GM21786 (cell line): ENCODE results near the gene TTLL5.

Experiments used
- ATAC-seq: cut with Tn5 transposase; IDR thresholded peaks from one replicate; pipeline ENCODE4 v1.9.1; 2021; ENCODE audit not compliant: unreplicated experiment

The TTLL5 gene

GRCh38 chr14:75660630-75661498 lies at the start of gene TTLL5, which contains the start of gene ERG28:
Gene TTLL5 (plus strand): TSS chr14:75661246. CDS start chr14:75663150, 1,904 bp downstream.
Gene ERG28 (minus strand): TSS chr14:75660876. CDS start chr14:75657502, 3,374 bp downstream.
- peak; percentile 96 for ATAC-seq

GRCh38 chr14:75612157-75612556 lies 48.9 kb upstream of the TTLL5 start:
- no peak for ATAC-seq

- no peak for ATAC-seq
Observed at GRCh38 chr14:75614179-75614578, 46.9 kb upstream of the TTLL5 start.

- no peak for ATAC-seq
Observed at GRCh38 chr14:75615200-75615599, 45.8 kb upstream of the TTLL5 start.

GRCh38 chr14:75619548-75619947 lies 41.5 kb upstream of the TTLL5 start:
- no peak for ATAC-seq

- no peak for ATAC-seq
Observed at GRCh38 chr14:75625034-75625433, 36.0 kb upstream of the TTLL5 start.

GRCh38 chr14:75626396-75626795 lies 34.6 kb upstream of the TTLL5 start:
- no peak for ATAC-seq

- ATAC-seq: no peak
Observed at GRCh38 chr14:75626863-75627262, 34.2 kb upstream of the TTLL5 start.

GRCh38 chr14:75627406-75627805 lies 33.6 kb upstream of the TTLL5 start:
- ATAC-seq: no peak

GRCh38 chr14:75628816-75629215 lies 32.2 kb upstream of the TTLL5 start:
- ATAC-seq: no peak

- no peak for ATAC-seq
Observed at GRCh38 chr14:75630695-75631452, 30.2 kb upstream of the TTLL5 start.

- ATAC-seq: no peak
Observed at GRCh38 chr14:75631453-75631831, 29.6 kb upstream of the TTLL5 start.

GRCh38 chr14:75634848-75635247 lies 26.2 kb upstream of the TTLL5 start:
- ATAC-seq: no peak

GRCh38 chr14:75636100-75636692 lies 24.9 kb upstream of the TTLL5 start:
- no peak for ATAC-seq

GRCh38 chr14:75640876-75641275 lies 20.2 kb upstream of the TTLL5 start:
- no peak for ATAC-seq

GRCh38 chr14:75643985-75644384 lies 17.1 kb upstream of the TTLL5 start:
- no peak for ATAC-seq

GRCh38 chr14:75645056-75645455 lies 16.0 kb upstream of the TTLL5 start:
- ATAC-seq: no peak

GRCh38 chr14:75646762-75647161 lies 14.3 kb upstream of the TTLL5 start:
- no peak for ATAC-seq

GRCh38 chr14:75647640-75648039 lies 13.4 kb upstream of the TTLL5 start:
- no peak for ATAC-seq

- no peak for ATAC-seq
Observed at GRCh38 chr14:75648066-75648838, 12.8 kb upstream of the TTLL5 start.

GRCh38 chr14:75649337-75649736 lies 11.7 kb upstream of the TTLL5 start:
- ATAC-seq: no peak
